Endothelial cell of umbilical vein (primary cell): ENCODE results near the gene FAM9B.

Experiments
- EZH2 ChIP-seq: IDR thresholded peaks from 2 replicates; pipeline ENCODE4 v1.6.1; 2012; ENCODE audit warnings: borderline replicate concordance, low read depth, mild to moderate bottlenecking, moderate library complexity, low read length, inconsistent platforms; ENCODE audit not compliant: severe bottlenecking
- FOS ChIP-seq: IDR thresholded peaks from 2 replicates; pipeline ENCODE4 v1.6.1; 2011; ENCODE audit warnings: mild to moderate bottlenecking, low read length, moderate library complexity, borderline replicate concordance; ENCODE audit not compliant: insufficient read depth
- GATA2 ChIP-seq: IDR thresholded peaks from 2 replicates; pipeline ENCODE4 v1.7.0; 2011; ENCODE audit warnings: low read depth, mild to moderate bottlenecking, moderate library complexity, mixed read lengths, low read length; ENCODE audit not compliant: insufficient read length, insufficient read depth
- MYC ChIP-seq: IDR thresholded peaks from one replicate; pipeline ENCODE4 v1.6.1; 2011; ENCODE audit warnings: mild to moderate bottlenecking, low read depth, low read length
- POLR2A ChIP-seq: IDR thresholded peaks from 2 replicates; pipeline ENCODE4 v1.6.1; 2012; ENCODE audit warnings: low read depth, mild to moderate bottlenecking, control low read depth, low read length
- TF ChIP-seq, protein P1 (sequence below), 2 donors: IDR thresholded peaks; 1 replicate in 1 of 2; 2 replicates in 1 of 2; pipeline ENCODE4 v1.5.1; 2011; ENCODE audit warnings: low read length in 2 of 2, mild to moderate bottlenecking in 2 of 2, moderate library complexity in 2 of 2, control low read depth in 1 of 2, inconsistent platforms in 1 of 2, low read depth in 1 of 2; ENCODE audit not compliant: insufficient read depth in 1 of 2; ENCODE audit errors: extremely low read depth in 1 of 2
- TF ChIP-seq, protein P2 (sequence below): IDR thresholded peaks from 2 replicates; pipeline ENCODE4 v1.6.1; 2011; ENCODE audit not compliant: insufficient read depth, insufficient read length

DNA sequence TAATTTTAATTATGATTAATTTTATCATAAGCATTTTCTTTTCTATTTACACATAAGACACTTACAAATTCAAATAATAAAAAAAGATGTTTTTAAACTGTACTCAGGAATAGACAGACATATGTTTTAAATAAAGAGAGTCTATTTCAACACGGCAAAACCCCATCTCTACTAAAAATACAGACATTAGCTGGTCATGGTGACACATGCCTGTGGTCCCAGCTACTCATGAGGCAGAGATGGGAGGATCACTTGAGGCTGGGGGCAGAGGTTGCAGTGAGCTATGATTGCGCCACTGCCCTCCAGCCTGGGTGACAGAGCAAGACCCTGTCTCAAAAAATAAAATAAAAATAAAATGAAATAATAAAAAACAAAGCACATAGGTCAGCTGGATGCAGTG, 14.8 kb downstream of the FAM9B start:
- TF ChIP-seq GATA2, result no peak
- TF ChIP-seq, protein P1, sequence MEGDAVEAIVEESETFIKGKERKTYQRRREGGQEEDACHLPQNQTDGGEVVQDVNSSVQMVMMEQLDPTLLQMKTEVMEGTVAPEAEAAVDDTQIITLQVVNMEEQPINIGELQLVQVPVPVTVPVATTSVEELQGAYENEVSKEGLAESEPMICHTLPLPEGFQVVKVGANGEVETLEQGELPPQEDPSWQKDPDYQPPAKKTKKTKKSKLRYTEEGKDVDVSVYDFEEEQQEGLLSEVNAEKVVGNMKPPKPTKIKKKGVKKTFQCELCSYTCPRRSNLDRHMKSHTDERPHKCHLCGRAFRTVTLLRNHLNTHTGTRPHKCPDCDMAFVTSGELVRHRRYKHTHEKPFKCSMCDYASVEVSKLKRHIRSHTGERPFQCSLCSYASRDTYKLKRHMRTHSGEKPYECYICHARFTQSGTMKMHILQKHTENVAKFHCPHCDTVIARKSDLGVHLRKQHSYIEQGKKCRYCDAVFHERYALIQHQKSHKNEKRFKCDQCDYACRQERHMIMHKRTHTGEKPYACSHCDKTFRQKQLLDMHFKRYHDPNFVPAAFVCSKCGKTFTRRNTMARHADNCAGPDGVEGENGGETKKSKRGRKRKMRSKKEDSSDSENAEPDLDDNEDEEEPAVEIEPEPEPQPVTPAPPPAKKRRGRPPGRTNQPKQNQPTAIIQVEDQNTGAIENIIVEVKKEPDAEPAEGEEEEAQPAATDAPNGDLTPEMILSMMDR (IDR thresholded peaks at IDR 0.05; ENCODE audit: extremely low read depth in 1 of 2, insufficient read depth in 1 of 2, low read depth in 1 of 2, low read length in 2 of 2), result no peak
- TF ChIP-seq POLR2A, result no peak
- no peak for TF ChIP-seq FOS
- TF ChIP-seq, protein P2, sequence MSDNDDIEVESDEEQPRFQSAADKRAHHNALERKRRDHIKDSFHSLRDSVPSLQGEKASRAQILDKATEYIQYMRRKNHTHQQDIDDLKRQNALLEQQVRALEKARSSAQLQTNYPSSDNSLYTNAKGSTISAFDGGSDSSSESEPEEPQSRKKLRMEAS, result no peak
- TF ChIP-seq EZH2, result no peak
- no peak for TF ChIP-seq MYC
